Fibroblast of villous mesenchyme (primary cell): Measurements from ENCODE around the gene NCAM2. TPM values are rescaled to one million over a fixed set of nuclear protein-coding genes. Genes with fewer than 3 reads are reported as not detected.

ENCODE experiments used
- DNase-seq: peaks from one replicate; pipeline ENCODE4 v3.0.0-alpha.2; 2010; ENCODE audit warnings: low read depth
- H3K4me3 ChIP-seq: 2 replicates; pipeline ENCODE4 v1.5.1; 2011; ENCODE audit warnings: low read depth, mild to moderate bottlenecking, low read length
- total RNA-seq: library from RNA; depleted of rRNA; stranded (reverse); fragments of >200 nt; gene quantifications from 2 replicates; pipeline ENCODE4 v1.2.3, GENCODE V29; 2012
- TF ChIP-seq, protein P1 (sequence below): IDR thresholded peaks from 2 replicates; pipeline ENCODE4 v1.5.1; 2012; ENCODE audit warnings: low read depth, mild to moderate bottlenecking, low read length; ENCODE audit not compliant: insufficient read depth

NCAM2 gene
- total RNA-seq, 1 donor, result 5.2 TPM

DNA sequence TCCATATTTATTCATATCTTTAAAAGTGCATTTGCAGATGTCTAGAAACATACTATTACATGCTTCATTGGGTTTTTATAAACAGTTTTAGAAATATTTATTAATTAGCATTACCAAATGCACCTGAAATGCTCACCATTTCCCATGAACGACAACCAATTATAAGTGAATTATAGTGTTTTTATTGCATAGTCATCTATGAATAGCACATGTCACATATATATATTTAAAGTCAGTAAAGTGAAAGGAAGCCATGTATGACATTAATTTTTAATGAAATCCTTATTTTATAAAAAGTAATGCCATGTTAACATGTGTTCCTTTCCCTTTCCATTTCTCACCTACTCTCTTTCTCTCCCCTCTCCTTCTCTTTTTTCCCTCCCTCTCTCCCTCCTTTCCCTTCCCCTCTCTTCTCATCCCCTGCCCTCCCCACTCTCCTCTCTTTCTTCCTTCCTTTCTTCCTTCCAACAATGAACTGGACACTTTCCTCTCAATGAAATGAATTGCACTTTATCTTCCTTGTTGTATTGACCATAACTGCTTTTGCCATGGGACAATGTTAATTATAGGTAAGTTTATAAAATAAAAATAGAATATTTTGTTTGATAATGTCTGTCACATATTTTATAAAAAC lies 179.3 kb downstream of the NCAM2 start:
- no peak overlapping the region for H3K4me3 ChIP-seq
- TF ChIP-seq, protein P1, sequence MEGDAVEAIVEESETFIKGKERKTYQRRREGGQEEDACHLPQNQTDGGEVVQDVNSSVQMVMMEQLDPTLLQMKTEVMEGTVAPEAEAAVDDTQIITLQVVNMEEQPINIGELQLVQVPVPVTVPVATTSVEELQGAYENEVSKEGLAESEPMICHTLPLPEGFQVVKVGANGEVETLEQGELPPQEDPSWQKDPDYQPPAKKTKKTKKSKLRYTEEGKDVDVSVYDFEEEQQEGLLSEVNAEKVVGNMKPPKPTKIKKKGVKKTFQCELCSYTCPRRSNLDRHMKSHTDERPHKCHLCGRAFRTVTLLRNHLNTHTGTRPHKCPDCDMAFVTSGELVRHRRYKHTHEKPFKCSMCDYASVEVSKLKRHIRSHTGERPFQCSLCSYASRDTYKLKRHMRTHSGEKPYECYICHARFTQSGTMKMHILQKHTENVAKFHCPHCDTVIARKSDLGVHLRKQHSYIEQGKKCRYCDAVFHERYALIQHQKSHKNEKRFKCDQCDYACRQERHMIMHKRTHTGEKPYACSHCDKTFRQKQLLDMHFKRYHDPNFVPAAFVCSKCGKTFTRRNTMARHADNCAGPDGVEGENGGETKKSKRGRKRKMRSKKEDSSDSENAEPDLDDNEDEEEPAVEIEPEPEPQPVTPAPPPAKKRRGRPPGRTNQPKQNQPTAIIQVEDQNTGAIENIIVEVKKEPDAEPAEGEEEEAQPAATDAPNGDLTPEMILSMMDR, result no peak
- DNase-seq, result no peak

DNA sequence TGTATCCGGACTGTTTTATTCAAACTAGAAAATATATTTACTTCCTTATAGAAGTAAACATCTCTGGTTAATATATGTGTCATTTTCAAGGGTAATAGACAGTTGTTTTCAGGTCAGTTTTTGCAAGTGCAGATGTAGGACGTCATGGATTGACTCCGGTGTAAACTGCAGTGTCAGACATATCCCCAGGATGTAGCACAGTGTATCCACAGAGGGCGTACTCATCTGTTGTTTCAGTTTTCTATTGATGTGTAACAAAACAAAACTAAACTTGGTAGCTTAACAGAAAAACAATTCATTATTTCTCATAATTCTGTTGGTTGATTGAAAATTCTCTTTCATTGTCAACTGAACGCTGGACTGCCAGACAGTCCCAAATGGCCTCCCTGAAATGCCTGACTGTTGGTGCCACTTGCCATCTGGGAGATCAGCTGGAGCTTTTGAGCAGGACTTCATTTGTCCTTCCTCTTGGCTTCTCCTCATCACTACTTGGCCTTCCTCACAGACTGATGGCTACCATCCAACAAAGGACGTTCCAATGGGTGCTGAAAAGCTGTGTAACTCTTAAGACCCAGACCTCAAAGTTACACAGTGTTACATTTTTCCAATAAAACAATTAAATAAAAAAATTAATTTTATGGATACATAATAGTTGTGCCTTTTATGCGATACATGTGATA lies 181.6 kb downstream of the NCAM2 start:
- H3K4me3 ChIP-seq, result no peak overlapping the region
- DNase-seq, result no peak
- TF ChIP-seq, protein P1, result no peak

DNA sequence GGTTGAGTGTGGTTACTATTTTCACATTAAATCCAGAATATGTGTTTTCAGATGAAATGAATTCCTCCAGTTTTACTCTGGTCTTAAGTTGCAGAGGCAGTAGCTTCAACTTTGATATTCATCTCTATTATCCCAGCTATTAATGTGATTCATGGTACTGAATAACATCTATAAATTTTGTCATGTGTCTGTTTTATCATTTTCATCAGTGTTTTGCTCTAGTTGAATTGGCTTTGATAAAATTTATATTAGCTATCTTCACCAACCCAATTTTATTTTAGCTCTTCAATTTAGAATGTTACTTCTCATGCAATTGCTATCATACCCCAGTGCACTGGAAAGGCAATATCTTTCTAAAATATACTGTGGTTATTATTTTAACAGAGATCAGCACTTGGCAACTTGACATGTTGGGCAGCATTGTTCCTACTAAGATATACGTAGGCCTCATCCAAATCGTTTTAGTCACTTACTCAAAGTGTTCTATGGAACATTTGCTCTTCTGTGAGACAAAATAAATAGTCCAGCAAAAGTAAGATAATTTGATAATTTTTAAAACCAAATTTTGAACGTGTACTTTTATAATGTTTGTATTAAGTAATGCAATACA lies 184.3 kb downstream of the NCAM2 start:
- H3K4me3 ChIP-seq, result no peak overlapping the region
- TF ChIP-seq, protein P1, result no peak
- no peak for DNase-seq

DNA sequence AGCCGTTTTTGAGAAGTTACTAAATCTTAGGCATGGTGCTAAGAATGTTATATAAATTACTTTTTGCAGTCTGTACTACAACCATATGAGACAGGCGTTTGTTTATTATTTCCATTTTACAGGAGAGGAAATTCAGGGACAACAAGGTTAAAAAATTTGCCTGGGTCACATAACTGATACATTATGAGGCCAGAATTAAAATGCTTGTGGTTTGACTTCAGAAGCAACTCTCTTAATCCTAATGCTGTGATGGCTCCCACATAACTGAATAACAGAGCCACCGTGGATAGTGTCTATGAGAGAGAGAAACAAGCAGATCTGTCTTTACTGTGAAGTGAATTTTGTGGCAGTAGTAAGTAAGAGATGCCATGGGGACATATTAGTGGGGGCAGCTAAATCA lies 184.9 kb downstream of the NCAM2 start:
- no peak overlapping the region for H3K4me3 ChIP-seq
- TF ChIP-seq, protein P1, result no peak
- peak; percentile 40 for DNase-seq

DNA sequence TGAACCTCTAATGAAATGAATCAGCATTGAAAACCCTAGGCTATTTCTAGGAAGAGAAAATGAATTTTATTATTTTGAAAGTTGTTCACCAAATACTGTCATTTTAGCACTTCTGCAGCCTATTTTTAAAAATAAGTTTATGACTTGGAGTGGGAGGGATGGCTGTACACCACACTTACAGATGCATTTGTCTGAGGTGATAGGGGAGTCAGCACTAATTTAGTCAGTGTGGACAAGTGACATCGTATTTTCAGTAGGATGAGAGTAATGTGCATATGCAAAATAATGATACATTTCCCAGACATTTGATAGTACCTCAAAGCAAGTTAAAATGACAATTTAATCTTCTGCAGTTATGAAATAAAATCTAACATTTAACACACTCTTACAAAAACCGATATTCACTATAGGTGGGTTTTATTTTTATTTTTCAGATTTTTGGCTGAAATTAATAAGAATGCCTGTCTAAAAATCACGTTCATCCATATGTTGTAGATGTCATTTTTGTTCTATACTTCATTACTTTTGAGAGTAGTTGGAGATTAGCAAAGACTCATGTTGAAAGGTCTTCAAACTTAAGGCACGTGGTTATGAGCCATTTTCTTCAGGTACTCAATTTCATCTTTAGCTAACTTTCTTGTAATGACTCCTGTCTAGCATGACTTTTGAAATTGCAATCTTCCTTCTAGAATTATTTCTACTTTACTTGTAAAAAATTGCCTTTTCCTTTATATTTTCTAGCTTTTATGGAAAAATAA lies 186.7 kb downstream of the NCAM2 start:
- no peak for DNase-seq
- TF ChIP-seq, protein P1, result no peak
- no peak overlapping the region for H3K4me3 ChIP-seq

DNA sequence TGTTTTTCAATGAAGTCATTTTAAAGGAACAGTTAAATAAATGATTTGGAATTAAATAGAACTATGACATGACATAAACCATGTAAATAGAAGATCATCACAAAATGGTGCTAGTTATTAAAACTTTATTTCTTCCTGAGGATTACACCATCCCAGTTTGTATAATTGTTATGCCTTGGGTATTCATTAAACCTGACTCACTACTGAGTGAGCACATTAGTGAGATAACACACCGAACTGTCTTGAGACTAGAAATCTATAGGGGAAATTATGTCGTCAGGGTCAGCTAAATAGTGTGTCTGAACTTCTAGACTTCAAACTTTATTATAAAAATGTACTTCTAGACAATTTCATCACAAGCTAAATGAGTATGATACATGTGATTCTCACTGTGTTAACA lies 189.4 kb downstream of the NCAM2 start:
- no peak overlapping the region for H3K4me3 ChIP-seq
- TF ChIP-seq, protein P1, result no peak
- peak; percentile 33 for DNase-seq
